ENCODE data around the gene CNR2.

DNA sequence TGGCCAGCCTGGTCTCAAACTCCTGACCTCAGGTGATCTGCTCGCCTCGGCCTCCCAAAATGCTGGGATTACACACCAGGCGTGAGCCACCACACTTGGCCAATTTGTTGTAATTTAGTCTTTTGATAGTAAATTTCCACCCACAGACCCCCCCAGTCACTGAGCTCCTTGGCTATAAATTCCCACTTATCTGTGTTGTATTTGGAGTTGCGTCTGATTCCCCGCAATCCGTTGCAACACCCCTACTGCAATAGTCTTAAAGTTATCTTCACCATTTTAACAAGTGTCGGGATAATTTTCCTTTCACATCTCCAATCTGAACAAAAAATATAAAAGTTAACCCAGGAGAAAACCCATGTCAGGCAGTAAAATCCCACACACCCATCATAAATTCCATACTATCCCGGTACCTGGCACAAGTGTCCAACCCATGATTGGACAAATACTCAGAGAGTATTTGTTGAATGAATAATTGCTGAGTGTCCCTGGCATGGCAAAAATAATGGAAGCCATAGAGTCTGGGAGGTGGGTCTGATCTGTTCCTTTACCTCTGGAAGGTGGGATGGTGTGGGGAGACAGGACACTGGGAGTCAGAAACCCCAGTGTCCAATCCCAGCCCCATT lies 9.3 kb upstream of the CNR2 start:
- TF ChIP-seq POLR2A (IDR thresholded peaks at IDR 0.05; ENCODE audit: low read length) (no peak), GATA1 (IDR thresholded peaks at IDR 0.05; ENCODE audit: low read depth, low read length) (no peak)

All from erythroblast (primary cell).